Lung (tissue), 12 donors: Measurements from ENCODE around the gene ASH1L. TPM values are rescaled to one million over a fixed set of nuclear protein-coding genes. Genes with fewer than 3 reads are reported as not detected.
"Not testable (repeated sequence)": the region's sequence is repeated elsewhere in the genome, so short reads cannot be mapped to it uniquely, and the experiment has no call there.

Source experiments
- ATAC-seq: fragments of 200-7000 bp; cut with Tn5 transposase; one replicate; pipeline ENCODE4 v1.9.1; 2020; ENCODE audit warnings: moderate number of reproducible peaks; ENCODE audit not compliant: insufficient read depth, low FRiP score
- DNase-seq, 3 donors: peaks; one replicate each; pipeline ENCODE4 v3.0.0-alpha.2; 2013 to 2017
- H3K27ac ChIP-seq, 2 donors: one replicate each; pipeline ENCODE4 v1.5.1; 2013; ENCODE audit warnings: mild to moderate bottlenecking in 2 of 2, moderate library complexity in 2 of 2, control low read depth in 1 of 2, inconsistent platforms in 1 of 2, low read depth in 1 of 2, low read length in 1 of 2
- H3K27me3 ChIP-seq, 3 donors: one replicate each; pipeline ENCODE4 v1.5.1; 2013; ENCODE audit warnings: low read length in 2 of 3; ENCODE audit not compliant: control insufficient read depth in 3 of 3, insufficient read depth in 3 of 3
- H3K36me3 ChIP-seq, 4 donors: one replicate each; pipeline ENCODE4 v1.5.1; 2013; ENCODE audit warnings: low read length in 4 of 4, mild to moderate bottlenecking in 1 of 4, moderate library complexity in 1 of 4; ENCODE audit not compliant: control insufficient read depth in 4 of 4, insufficient read depth in 4 of 4
- H3K4me1 ChIP-seq, 5 donors: one replicate each; pipeline ENCODE4 v1.5.1; 2013; ENCODE audit warnings: low read length in 5 of 5, mild to moderate bottlenecking in 2 of 5, moderate library complexity in 1 of 5; ENCODE audit not compliant: control insufficient read depth in 5 of 5, insufficient read depth in 5 of 5
- H3K4me3 ChIP-seq: one replicate; pipeline ENCODE4 v1.5.1; 2013; ENCODE audit warnings: mild to moderate bottlenecking, control low read depth, moderate library complexity
- H3K9ac ChIP-seq, 2 donors: one replicate each; pipeline ENCODE4 v1.5.1; 2013; ENCODE audit warnings: low read length in 2 of 2, control low read depth in 1 of 2; ENCODE audit not compliant: insufficient read depth in 1 of 2
- H3K9me3 ChIP-seq, 4 donors: one replicate each; pipeline ENCODE4 v1.5.1; 2013; ENCODE audit warnings: low read length in 3 of 4, mild to moderate bottlenecking in 1 of 4, moderate library complexity in 1 of 4; ENCODE audit not compliant: control insufficient read depth in 4 of 4, insufficient read depth in 3 of 4
- CTCF ChIP-seq: IDR thresholded peaks from 2 replicates; pipeline ENCODE4 v1.5.1; 2012; ENCODE audit warnings: mild to moderate bottlenecking; ENCODE audit errors: control extremely low read depth, extremely low read depth
- WGBS, 2 donors: extraction: QIAGEN DNeasy Blood & Tissue Kit; methylation state at CpG; one replicate each; pipeline ENCODE4 v1.1.7; 2013; 5-methylcytosine and 5-hydroxymethylcytosine counted together
- polyA plus RNA-seq, 2 donors: library from polyadenylated mRNA; stranded (reverse); fragments of 200-250 nt; gene quantifications; one replicate each; pipeline ENCODE4 v1.2.1, GENCODE V29; 2013
- total RNA-seq, 2 donors: library from RNA; depleted of rRNA in 1 of 2; stranded (reverse); fragments of >200 nt in 1 of 2; gene quantifications; one replicate each; pipeline ENCODE4 v1.2.1, GENCODE V29; 2014 to 2021
- donor health status: control.
- donor health status: control.
- donor health status: Bipolar disorder and iron deficiency.
- donor health status: healthy.
- donor health status: DM: yes; HTN: yes; CAD: no.

Gene ASH1L
- total and polyA plus RNA-seq, 4 donors, result 8.1 to 92.5 (median 27.5) TPM

GRCh38 chr1:155342842-155343241 is 219.8 kb downstream of the ASH1L start:
- Histone ChIP-seq H3K9ac (no peak overlapping the region), H3K27ac (no peak overlapping the region), H3K4me1 (no peaks in the 10 kb centered on the region), H3K4me3 (no peak overlapping the region), H3K27me3 (no peaks in the 10 kb centered on the region), H3K36me3 (peaks cover 31 to 61% (median 44%) of the 10 kb centered on the region in 4 donors), H3K9me3 (no peaks in the 10 kb centered on the region)
- WGBS, 2 donors, result 95 to 98% methylated on average over 3 of the region's 3 CpGs
- TF ChIP-seq CTCF, result no peak
- no peak for ATAC-seq
- no peak for DNase-seq

- Histone ChIP-seq H3K27me3 (no peaks in the 10 kb centered on the region), H3K4me3 (no peak overlapping the region), H3K27ac (no peak overlapping the region), H3K4me1 (no peaks in the 10 kb centered on the region), H3K36me3 (peaks cover 35 to 51% (median 41%) of the 10 kb centered on the region in 4 donors), H3K9ac (no peak overlapping the region), H3K9me3 (no peaks in the 10 kb centered on the region)
- WGBS, 2 donors, result 90 to 92% methylated on average over 8 of the region's 8 CpGs
- TF ChIP-seq CTCF, result no peak
- no peak for ATAC-seq
- no peak for DNase-seq
These were observed 223.0 kb downstream of the ASH1L start for GRCh38 chr1:155339515-155340097.

- no peak overlapping the region for H3K9ac ChIP-seq
- no peak overlapping the region for H3K4me3 ChIP-seq
- no peak overlapping the region for H3K27ac ChIP-seq
- TF ChIP-seq CTCF, result no peak
- peak in 2 of 3 donors; percentile 10 to 27 for DNase-seq
- H3K27me3 ChIP-seq, result no peaks in the 10 kb centered on the region
- 66 to 75% methylated on average over 1 of the region's 1 CpG for WGBS, 2 donors
- no peak for ATAC-seq
- peaks cover 0 to 1% (median 0%) of the 10 kb centered on the region in 5 donors for H3K4me1 ChIP-seq
- peaks cover 26 to 46% (median 35%) of the 10 kb centered on the region in 4 donors for H3K36me3 ChIP-seq
- H3K9me3 ChIP-seq, result no peaks in the 10 kb centered on the region
These were observed 227.6 kb downstream of the ASH1L start for GRCh38 chr1:155334962-155335361.

- Histone ChIP-seq H3K4me3 (no peak overlapping the region), H3K4me1 (peaks cover 0 to 9% (median 5%) of the 10 kb centered on the region in 5 donors), H3K27ac (no peak overlapping the region), H3K27me3 (no peaks in the 10 kb centered on the region), H3K9ac (no peak overlapping the region), H3K9me3 (no peaks in the 10 kb centered on the region), H3K36me3 (peaks cover 15 to 24% (median 20%) of the 10 kb centered on the region in 4 donors)
- WGBS, 2 donors, result 74 to 84% methylated on average over 11 of the region's 11 CpGs
- ATAC-seq (peak; percentile 42), DNase-seq (no peak)
- TF ChIP-seq CTCF, result no peak
These were observed 232.5 kb downstream of the ASH1L start for GRCh38 chr1:155329980-155330598.

- H3K27ac ChIP-seq, H3K27me3 ChIP-seq, DNase-seq, H3K9ac ChIP-seq, H3K4me3 ChIP-seq, H3K4me1 ChIP-seq, H3K9me3 ChIP-seq, ATAC-seq: not testable (repeated sequence)
- WGBS, 2 donors, result 77% methylated on average over 7 of the region's 7 CpGs
- peaks cover 5 to 24% (median 19%) of the 10 kb centered on the region in 4 donors for H3K36me3 ChIP-seq
These were observed 233.7 kb downstream of the ASH1L start for GRCh38 chr1:155328856-155329255.
